ENCODE results near the gene PASK.

PASK gene

DNA sequence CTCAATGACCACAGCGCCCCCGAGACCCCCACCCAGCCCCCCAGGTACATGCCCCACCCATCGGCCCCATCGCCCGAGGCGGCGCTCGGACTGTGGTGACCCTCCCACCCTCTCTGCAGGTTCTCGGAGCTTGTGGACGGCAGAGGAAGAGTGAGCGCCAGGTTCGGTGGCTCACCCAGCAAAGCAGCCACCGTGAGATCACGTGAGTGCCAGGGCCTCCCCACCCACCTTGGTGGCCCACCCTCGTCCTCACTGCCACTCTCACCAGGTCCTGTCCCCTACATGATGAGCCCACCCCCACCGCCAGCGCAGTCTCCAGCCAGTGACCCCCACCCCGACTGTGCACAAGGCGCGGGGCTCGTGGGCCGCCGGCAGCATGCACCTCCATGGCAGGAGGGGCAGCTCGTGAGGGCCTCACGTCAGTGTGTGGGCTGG, 77.6 kb downstream of the PASK start:
- no peaks in the 10 kb centered on the region for H3K27me3 ChIP-seq (ENCODE audit: control insufficient read depth, insufficient read depth, low read length)
- no peak overlapping the region for H3K9ac ChIP-seq (ENCODE audit: low read length)
- H3K4me1 ChIP-seq (ENCODE audit: control insufficient read depth, low read depth, low read length) = no peaks in the 10 kb centered on the region
- no peak overlapping the region for H3K4me3 ChIP-seq (ENCODE audit: low read length)
- H3K9me3 ChIP-seq (ENCODE audit: control insufficient read depth, low read depth, low read length) = no peaks in the 10 kb centered on the region
- no peak overlapping the region for H3K27ac ChIP-seq (ENCODE audit: low read length)
- H3K36me3 ChIP-seq (ENCODE audit: control insufficient read depth, low read depth, low read length) = no peaks in the 10 kb centered on the region

GRCh38 chr2:241070811-241071676, 78.2 kb downstream of the PASK start:
- H3K4me3 ChIP-seq (ENCODE audit: low read length) = no peak overlapping the region
- H3K36me3 ChIP-seq (ENCODE audit: control insufficient read depth, low read depth, low read length) = no peaks in the 10 kb centered on the region
- no peak overlapping the region for H3K27ac ChIP-seq (ENCODE audit: low read length)
- no peaks in the 10 kb centered on the region for H3K27me3 ChIP-seq (ENCODE audit: control insufficient read depth, insufficient read depth, low read length)
- no peaks in the 10 kb centered on the region for H3K4me1 ChIP-seq (ENCODE audit: control insufficient read depth, low read depth, low read length)
- no peaks in the 10 kb centered on the region for H3K9me3 ChIP-seq (ENCODE audit: control insufficient read depth, low read depth, low read length)
- no peak overlapping the region for H3K9ac ChIP-seq (ENCODE audit: low read length)

GRCh38 chr2:241070361-241070760, 78.9 kb downstream of the PASK start:
- Histone ChIP-seq H3K4me1 (ENCODE audit: control insufficient read depth, low read depth, low read length) (no peaks in the 10 kb centered on the region), H3K27me3 (ENCODE audit: control insufficient read depth, insufficient read depth, low read length) (no peaks in the 10 kb centered on the region), H3K36me3 (ENCODE audit: control insufficient read depth, low read depth, low read length) (no peaks in the 10 kb centered on the region)

DNA sequence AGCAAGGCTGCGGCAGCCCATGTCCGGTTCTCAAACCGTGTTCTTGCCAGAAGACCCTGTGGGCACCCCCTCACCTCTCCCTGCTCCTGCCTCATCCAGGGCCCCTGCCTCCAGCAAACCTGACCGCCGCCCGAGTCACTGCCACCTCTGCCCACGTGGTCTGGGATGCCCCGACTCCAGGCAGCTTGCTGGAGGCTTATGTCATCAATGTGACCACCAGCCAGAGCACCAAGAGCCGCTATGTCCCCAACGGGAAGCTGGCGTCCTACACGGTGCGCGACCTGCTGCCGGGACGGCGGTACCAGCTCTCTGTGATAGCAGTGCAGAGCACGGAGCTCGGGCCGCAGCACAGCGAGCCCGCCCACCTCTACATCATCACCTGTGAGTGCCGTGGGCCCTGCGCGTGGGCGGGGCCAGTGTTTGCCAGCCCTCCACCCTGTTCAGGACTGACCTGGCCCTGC, 79.4 kb downstream of the PASK start:
- Histone ChIP-seq H3K9ac (ENCODE audit: low read length) (no peak overlapping the region), H3K9me3 (ENCODE audit: control insufficient read depth, low read depth, low read length) (no peaks in the 10 kb centered on the region), H3K4me3 (ENCODE audit: low read length) (no peak overlapping the region), H3K4me1 (ENCODE audit: control insufficient read depth, low read depth, low read length) (no peaks in the 10 kb centered on the region), H3K27ac (ENCODE audit: low read length) (no peak overlapping the region), H3K36me3 (ENCODE audit: control insufficient read depth, low read depth, low read length) (no peaks in the 10 kb centered on the region), H3K27me3 (ENCODE audit: control insufficient read depth, insufficient read depth, low read length) (no peaks in the 10 kb centered on the region)

More at GRCh38 chr2:241070361-241070760, 78.9 kb downstream of the PASK start:
- Histone ChIP-seq H3K9ac (ENCODE audit: low read length) (no peak overlapping the region), H3K27ac (ENCODE audit: low read length) (no peak overlapping the region), H3K9me3 (ENCODE audit: control insufficient read depth, low read depth, low read length) (no peaks in the 10 kb centered on the region), H3K4me3 (ENCODE audit: low read length) (no peak overlapping the region)

- H3K4me1 ChIP-seq (ENCODE audit: control insufficient read depth, low read depth, low read length) = no peaks in the 10 kb centered on the region
- no peaks in the 10 kb centered on the region for H3K9me3 ChIP-seq (ENCODE audit: control insufficient read depth, low read depth, low read length)
- no peak overlapping the region for H3K9ac ChIP-seq (ENCODE audit: low read length)
- no peaks in the 10 kb centered on the region for H3K36me3 ChIP-seq (ENCODE audit: control insufficient read depth, low read depth, low read length)
- no peak overlapping the region for H3K4me3 ChIP-seq (ENCODE audit: low read length)
- no peak overlapping the region for H3K27ac ChIP-seq (ENCODE audit: low read length)
- no peaks in the 10 kb centered on the region for H3K27me3 ChIP-seq (ENCODE audit: control insufficient read depth, insufficient read depth, low read length)
Observed at GRCh38 chr2:241068942-241069810, 80.1 kb downstream of the PASK start.

GRCh38 chr2:241068136-241068941, 80.9 kb downstream of the PASK start:
- Histone ChIP-seq H3K36me3 (ENCODE audit: control insufficient read depth, low read depth, low read length) (no peaks in the 10 kb centered on the region), H3K9me3 (ENCODE audit: control insufficient read depth, low read depth, low read length) (no peaks in the 10 kb centered on the region), H3K4me3 (ENCODE audit: low read length) (no peak overlapping the region), H3K9ac (ENCODE audit: low read length) (no peak overlapping the region), H3K27ac (ENCODE audit: low read length) (no peak overlapping the region), H3K27me3 (ENCODE audit: control insufficient read depth, insufficient read depth, low read length) (no peaks in the 10 kb centered on the region), H3K4me1 (ENCODE audit: control insufficient read depth, low read depth, low read length) (no peaks in the 10 kb centered on the region)

- Histone ChIP-seq H3K9me3 (ENCODE audit: control insufficient read depth, low read depth, low read length) (no peaks in the 10 kb centered on the region), H3K4me3 (ENCODE audit: low read length) (no peak overlapping the region), H3K4me1 (ENCODE audit: control insufficient read depth, low read depth, low read length) (no peaks in the 10 kb centered on the region), H3K27ac (ENCODE audit: low read length) (no peak overlapping the region), H3K36me3 (ENCODE audit: control insufficient read depth, low read depth, low read length) (no peaks in the 10 kb centered on the region), H3K27me3 (ENCODE audit: control insufficient read depth, insufficient read depth, low read length) (no peaks in the 10 kb centered on the region), H3K9ac (ENCODE audit: low read length) (no peak overlapping the region)
Observed at GRCh38 chr2:241067501-241068135, 81.7 kb downstream of the PASK start.

GRCh38 chr2:241066893-241067341, 82.4 kb downstream of the PASK start:
- H3K4me1 ChIP-seq (ENCODE audit: control insufficient read depth, low read depth, low read length) = no peaks in the 10 kb centered on the region
- no peaks in the 10 kb centered on the region for H3K36me3 ChIP-seq (ENCODE audit: control insufficient read depth, low read depth, low read length)
- H3K4me3 ChIP-seq (ENCODE audit: low read length) = no peak overlapping the region
- H3K9ac ChIP-seq (ENCODE audit: low read length) = no peak overlapping the region
- H3K27ac ChIP-seq (ENCODE audit: low read length) = no peak overlapping the region
- H3K27me3 ChIP-seq (ENCODE audit: control insufficient read depth, insufficient read depth, low read length) = no peaks in the 10 kb centered on the region
- no peaks in the 10 kb centered on the region for H3K9me3 ChIP-seq (ENCODE audit: control insufficient read depth, low read depth, low read length)

DNA sequence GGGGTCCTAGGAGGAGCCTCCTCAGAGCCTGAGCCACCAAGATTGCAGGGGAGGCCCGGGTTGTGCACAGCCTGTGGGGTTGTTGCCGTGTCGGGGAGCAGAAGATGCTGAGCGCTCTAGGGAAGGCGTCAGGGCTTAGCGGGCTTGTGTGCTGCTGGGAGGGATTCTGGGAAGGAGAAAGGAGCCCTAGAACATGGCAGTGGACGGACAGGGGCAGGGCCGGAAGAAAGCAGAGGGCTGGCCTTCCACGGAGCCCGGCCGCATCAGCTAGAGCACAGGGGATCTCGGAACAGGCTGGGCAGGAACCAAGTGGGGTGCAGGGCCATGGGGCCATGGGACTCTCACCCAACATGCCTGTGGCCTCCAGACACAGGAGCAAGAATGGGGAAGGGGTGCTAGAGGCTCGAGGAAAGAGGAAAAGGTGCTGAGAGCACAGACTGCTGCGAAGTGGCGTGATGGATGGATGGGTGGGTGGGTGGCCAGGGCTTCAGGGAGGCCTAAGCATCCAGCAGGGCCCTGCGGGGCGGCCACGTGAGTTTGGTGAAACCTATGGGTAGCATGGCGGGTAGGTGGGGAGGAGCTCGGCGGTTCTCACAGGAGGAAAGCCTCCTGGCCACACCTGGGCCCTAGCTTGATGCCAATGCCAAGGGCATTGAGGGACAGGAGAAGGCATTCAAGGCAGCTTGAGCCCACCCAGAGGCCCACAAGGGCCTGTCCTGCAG, 82.9 kb downstream of the PASK start:
- H3K9ac ChIP-seq (ENCODE audit: low read length) = no peak overlapping the region
- no peaks in the 10 kb centered on the region for H3K4me1 ChIP-seq (ENCODE audit: control insufficient read depth, low read depth, low read length)
- no peaks in the 10 kb centered on the region for H3K9me3 ChIP-seq (ENCODE audit: control insufficient read depth, low read depth, low read length)
- H3K27me3 ChIP-seq (ENCODE audit: control insufficient read depth, insufficient read depth, low read length) = no peaks in the 10 kb centered on the region
- H3K4me3 ChIP-seq (ENCODE audit: low read length) = no peak overlapping the region
- H3K36me3 ChIP-seq (ENCODE audit: control insufficient read depth, low read depth, low read length) = no peaks in the 10 kb centered on the region
- H3K27ac ChIP-seq (ENCODE audit: low read length) = no peak overlapping the region

DNA sequence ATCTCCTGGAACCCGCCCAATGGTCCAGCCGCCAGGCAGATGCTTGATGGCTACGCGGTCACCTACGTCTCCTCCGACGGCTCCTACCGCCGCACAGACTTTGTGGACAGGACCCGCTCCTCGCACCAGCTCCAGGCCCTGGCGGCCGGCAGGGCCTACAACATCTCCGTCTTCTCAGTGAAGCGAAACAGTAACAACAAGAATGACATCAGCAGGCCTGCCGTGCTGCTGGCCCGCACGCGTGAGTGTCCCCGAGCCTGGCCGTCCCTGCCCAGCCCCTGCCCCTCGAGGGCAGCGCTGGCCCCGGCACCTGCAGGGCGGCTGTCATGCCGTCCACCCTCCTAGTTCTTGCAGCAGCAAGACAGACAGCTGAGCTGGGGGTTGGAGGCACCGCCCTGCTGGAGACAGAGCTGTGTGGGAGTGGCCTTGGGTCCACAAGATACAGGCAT, 83.9 kb downstream of the PASK start:
- Histone ChIP-seq H3K9ac (ENCODE audit: low read length) (no peak overlapping the region), H3K4me1 (ENCODE audit: control insufficient read depth, low read depth, low read length) (no peaks in the 10 kb centered on the region), H3K27me3 (ENCODE audit: control insufficient read depth, insufficient read depth, low read length) (no peaks in the 10 kb centered on the region), H3K36me3 (ENCODE audit: control insufficient read depth, low read depth, low read length) (no peaks in the 10 kb centered on the region), H3K27ac (ENCODE audit: low read length) (no peak overlapping the region), H3K4me3 (ENCODE audit: low read length) (no peak overlapping the region), H3K9me3 (ENCODE audit: control insufficient read depth, low read depth, low read length) (no peaks in the 10 kb centered on the region)
